Medulla oblongata (tissue), 1 donor: ENCODE data around the gene ITGB1BP1.

Source experiments
- DNase-seq: peaks from one replicate; pipeline ENCODE4 v3.0.0-alpha.2; 2015; ENCODE audit errors: extremely low spot score

Gene ITGB1BP1

DNA sequence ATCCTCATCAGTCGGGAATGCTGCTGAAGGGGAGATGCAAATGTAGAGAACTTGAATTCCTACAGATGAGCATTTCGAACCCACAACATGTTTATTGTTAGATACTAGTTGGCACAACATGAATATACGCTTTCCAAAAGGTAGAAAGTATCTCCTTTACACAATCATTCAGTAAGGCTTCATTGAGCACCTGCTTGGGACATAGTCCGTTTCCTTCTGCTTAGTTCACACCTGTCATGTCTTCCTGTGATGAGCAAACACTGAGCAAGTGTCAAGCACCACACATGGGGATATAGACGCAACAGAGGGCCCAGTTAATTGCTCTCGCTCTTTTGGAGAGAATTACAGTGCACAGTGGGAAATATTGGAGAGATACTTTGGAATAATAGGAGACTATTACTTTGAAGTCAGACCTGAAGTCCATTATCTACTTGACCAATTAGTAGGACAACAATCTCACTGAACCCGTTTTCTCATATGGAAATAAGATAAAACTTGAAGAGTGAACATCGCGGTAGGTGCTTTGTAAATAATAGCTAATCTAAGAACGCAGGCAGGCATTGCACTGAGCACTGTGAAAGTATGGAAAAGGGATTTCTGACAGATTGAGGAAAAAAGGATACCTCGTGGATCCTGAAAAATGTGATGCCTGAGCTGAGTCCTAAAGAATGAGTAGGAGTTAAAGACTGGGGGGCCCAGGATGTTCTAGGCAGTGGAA, 1.3 kb upstream of the ITGB1BP1 start:
- DNase-seq: no peak

DNA sequence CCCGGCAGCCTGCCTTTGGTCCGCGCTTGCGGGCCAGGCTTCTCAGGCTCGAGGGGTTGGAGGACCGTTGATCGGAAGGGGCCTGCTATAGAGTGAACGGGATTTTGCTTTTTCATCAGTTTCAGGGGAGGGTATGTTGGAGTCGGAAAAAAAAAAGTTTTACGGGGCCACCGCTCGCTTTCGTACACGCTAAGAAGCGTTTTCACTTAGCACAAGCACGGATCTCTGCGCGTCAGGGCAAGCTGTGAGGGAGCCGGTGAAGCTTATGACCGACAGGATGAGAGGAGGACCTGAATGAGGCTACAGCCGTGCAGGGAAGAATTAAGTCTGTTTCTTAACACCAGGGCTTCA, 569 bp upstream of the ITGB1BP1 start:
- DNase-seq: peak; percentile 21

DNA sequence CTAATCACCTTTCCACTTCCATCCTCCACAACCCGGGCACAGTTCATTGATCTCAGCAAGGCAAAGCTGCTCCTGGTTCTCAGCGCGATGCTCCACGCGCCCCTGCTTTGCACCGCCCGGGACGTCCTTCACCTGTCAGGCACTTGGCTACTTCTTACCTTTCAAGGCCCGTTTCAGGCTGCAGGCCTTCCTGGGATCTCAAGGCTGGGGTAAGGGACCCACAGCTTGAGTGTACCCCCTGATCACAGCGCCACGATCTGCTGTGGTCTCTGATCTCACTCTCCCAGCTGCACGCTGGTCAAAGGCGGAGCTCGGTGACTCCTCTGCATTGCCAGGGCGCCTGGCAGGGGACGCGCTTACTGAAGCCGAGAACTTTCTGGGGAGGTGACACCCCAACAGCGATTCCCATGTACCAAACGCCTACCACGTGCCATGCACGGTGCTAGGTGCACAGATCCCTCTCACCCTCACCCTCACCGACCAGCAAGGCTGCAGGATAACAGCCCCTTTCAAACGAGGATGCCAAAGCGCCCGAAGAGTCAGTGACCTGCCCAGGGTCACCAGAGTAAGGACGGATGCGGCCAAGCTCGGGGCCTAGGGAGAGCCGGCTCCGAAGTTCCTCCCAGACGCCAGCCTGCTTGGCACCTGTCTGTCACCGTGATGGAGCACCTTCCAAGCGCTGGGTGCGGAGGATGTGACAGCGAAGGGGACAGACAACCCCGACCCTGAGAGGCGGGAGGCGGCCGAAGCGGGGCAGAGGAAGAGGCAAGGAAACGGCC, 818 bp downstream of the ITGB1BP1 start:
- DNase-seq: peak; percentile 76

DNA sequence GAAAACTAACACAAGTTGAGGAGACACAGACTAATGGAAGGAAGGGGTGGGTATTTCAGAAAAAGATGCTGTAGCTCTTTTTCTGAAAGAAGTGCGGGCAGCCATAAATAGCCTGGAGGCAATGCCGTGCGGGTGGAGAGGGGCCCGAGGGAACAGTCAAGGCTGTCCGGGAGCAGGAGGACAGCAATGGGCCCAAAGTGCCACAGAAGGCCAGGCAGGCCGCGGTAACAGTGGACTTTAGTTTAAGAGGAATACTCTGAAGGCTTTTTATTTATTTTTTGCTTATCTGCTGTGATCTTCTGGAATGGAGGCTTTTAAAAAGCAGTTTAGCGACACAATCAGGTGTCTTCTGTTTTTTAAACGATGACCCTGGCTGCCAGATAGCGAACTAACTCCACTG, 2.8 kb downstream of the ITGB1BP1 start:
- DNase-seq: no peak

DNA sequence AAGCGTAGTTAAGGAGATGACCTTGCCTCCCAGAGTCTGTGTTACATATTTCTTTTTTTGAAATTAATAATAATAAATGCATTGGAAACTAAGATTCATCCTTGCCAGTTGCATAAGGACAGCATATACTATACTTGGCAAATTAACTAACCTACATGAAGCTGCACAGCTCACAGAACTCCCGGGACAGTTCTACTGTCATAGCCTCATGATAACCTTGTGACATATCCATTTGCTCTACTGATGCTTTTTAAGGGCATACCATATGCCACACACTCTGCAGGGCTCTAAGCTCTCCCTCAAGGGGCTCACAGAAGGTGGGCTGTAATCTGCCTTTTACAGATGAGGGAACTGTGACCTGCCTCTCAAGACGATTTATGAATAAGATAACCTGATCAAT, 3.8 kb downstream of the ITGB1BP1 start:
- no peak for DNase-seq

DNA sequence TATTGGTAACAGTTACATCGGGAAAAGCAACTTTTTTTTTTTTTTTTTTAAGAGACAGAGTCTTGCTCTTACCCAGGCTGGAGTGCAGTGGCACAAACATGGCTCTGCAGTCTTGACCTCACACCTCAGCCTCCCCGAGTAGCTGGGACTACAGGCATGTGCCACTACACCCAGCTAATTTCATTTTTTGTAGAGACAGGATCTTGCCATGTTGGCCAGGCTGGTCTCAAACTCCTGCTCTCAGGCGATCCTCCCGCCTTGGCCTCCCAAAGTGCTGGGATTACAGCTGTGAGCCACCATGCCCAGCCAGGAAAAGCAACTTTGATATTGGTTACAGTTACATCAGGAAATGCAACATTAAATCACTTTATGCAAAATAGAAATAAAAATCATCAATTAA, 4.6 kb downstream of the ITGB1BP1 start:
- DNase-seq: no peak

DNA sequence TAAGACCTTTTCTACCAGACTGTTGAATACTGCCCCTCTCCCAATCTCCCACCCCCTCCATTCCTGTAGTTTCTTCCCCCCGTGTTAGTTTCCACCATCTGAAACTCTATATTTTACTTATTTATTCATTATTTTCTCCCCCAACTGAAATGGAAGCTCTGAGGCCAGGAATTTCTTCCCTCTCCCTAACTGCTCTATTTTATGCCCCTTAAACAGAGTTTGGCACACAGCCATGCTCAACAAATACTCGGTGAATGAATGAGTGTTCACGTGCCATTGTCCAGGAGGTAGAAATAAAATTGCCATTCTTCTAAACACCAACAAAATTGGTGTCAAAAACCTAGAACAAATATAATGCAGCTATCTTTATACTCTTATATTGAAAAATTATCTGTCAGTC, 5.6 kb downstream of the ITGB1BP1 start:
- no peak for DNase-seq

DNA sequence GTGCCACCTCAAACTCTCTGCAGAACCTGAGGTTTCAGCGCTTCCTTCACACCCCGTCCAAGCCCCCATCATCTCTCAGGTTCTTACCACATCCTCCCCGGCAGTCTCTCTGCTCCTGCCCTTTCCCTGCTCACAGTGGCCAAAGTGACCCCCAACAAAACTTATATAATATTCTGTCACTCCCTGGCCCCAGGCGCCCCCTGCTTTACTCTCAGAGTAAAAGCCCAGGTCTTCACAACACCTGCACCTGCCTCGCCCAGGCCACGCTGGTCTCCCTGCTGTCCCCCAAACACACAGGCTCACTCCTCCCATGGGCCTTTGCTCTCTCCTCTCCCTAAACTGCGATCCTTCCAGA, 6.4 kb downstream of the ITGB1BP1 start:
- no peak for DNase-seq

DNA sequence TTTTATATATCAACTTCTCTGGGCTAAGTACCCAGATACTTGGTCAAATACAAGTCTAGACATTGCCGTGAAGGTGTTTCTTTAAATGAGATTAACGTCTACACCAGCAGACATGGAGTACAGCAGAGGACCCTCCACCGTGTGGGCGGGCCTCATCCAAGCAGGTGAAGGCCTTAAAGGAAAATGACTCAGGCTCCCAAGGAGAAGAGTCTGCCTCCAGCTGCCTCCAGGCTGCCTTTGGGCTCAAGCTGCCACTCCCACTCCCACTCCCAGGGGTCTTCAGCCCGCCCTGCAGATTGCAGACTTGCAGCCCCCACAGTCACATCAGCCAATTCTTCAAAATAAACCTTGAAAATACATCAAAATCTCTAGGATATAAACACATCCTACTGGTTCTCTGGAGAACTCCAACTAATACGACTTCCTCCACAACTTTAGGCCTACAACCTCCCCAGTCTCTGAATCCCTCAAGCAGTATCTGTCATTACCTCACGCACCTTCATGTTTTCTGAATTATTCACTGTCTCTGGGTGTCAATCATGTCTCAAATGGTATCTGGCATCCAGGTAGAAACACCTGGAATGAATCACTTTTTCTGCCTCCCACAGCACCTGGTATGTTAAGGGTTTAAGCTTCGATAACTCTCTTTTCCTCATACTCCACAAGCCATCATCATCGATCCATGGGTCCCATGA, 6.9 kb downstream of the ITGB1BP1 start:
- no peak for DNase-seq

DNA sequence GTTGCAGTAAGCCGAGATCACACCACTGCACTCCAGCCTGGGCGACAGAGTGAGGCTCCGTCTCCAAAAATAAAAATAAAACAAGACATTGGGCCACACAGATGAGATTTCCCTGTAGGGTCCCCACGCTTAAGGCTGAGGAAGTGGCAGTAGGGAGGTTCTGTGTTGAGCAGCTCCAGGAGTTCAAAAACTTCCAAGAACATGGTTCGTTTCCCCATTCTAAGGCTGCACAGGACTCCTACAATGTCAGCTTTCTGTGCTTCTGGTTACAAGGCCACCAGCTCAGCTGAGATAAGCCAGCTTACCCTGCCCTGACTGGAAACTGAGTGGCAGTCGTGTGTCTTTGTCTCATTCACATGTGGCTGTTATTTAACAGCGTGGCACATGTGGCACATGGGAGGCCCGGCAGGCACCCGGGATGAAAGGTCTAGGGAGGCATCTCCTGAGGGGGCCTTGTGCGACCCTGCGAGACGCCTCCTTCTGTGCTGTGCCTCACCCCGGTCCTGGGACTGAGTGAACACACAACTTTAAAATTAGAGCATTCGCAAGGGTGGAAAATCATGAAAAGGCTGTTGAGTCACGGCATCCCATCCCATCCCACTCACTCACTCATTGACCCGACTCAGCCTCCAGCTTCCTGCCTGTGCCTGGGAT, 7.7 kb downstream of the ITGB1BP1 start:
- no peak for DNase-seq

DNA sequence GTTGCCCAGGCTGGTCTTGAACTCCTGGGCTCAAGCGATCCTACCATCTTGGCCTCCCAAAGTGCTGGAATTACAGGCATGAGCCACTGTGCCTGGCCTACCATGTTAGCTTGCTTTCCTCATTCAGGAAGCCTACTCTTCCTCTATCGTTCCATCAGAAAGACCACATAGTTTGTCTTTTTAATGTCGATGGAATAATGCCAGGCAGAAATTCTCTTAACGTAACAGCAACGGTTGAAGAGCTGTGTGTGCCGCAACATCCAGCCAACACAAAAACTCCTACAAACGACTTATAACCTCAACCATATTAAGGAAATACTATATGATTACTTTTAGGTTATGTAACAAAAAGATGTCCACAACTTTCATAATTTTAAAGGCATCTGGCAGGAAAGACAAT, 10.5 kb downstream of the ITGB1BP1 start:
- no peak for DNase-seq

DNA sequence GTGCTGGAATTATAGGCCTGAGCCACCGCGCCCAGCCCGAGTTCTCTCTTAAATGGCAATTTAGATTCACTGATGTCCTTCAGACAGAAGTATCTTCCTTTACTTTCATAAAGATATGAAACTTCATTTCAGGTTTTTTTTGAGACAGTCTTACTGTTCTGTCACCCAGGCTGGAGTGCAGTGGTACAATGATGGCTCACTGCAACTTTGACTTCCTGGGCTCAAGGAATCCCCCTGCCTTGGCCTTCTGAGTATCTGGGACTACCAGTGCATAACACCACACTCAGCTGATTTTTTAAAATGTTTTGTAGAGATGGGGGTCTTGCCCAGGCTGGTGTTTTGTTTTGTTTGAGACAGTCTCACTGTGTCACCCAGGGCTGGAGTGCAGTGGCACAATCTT, 13.2 kb downstream of the ITGB1BP1 start:
- no peak for DNase-seq

DNA sequence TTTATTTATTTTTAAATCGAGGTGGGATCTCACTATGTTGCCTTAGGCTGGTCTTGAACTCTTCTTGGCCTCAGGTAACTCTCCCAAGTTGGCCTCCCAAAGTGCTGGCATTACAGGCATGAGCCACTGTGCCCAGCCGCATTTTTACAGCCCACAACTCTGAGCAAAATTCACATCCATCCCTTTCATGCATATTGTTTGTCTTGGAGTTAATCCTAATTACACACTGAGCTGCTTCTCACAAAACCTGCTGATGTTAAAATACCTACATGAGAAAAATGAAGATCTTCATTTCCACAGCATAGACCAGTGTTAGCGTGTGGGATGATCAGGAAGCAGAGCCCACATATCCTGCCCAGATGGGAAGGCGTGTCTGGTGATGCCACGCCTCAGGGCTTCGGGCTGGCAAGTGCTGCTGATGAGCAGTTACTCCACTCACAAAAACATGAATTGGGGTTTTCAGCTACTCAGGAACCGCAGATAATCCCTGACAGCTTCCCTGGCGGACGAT, 14.6 kb downstream of the ITGB1BP1 start:
- no peak for DNase-seq

DNA sequence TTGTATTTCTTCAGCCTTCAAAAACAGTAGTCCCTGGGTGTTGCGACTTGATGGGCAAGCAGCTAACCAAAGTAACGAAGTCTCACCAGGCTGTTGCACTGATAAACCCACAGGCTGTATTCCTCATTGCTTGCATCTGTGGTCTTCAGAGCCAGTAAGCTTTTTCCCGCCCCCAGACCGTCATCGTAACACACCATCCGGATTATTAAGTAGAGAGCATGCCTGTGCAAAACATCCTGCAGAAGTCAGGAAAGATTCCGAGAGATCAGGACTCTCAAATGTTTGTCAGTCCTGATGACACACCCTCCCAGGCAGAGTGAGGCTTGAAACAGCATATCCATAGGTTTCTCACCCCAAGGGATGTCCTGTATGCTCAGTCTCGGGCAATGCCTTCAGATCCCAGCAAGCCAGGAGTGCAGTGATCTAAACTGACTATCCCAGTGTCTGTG, 15.9 kb downstream of the ITGB1BP1 start:
- DNase-seq: no peak

DNA sequence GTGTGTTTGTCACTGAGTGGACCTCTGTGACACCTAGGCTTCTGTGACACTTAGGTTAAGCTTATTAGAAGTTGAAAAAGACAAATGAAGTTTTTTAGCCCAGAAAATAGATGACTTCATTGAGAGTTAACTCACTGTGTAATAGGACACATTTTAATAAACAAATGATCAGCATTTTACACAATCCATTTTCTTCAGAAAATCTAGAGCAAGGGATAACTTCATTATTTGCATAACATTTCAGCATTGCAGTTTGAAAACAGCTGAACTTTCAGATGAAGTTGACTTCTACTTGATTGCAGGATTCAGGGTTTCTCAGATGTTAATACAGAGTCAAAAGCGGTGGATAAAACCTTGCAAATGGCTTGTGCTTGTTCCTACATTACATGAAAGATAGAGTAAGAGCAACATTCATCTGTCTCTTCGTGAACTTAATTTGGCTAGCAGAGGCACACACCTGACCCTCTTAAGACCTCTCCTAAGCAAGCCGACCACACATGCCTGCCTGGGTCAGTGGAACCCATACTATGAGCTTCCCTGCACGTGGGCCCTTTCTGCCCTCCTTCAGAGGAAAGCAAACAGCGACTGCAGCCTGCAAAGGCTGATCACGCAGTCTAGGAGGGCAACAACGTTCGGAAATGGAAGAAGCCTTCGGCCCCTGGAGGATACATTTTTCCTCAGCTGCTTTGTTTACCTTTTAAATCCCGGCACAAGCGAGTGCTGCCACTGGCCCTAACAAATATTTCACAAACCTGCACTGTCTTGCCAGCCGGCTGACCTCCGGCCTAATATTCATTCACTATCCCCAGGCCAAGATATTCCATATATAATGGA, 16.6 kb downstream of the ITGB1BP1 start:
- DNase-seq: no peak

DNA sequence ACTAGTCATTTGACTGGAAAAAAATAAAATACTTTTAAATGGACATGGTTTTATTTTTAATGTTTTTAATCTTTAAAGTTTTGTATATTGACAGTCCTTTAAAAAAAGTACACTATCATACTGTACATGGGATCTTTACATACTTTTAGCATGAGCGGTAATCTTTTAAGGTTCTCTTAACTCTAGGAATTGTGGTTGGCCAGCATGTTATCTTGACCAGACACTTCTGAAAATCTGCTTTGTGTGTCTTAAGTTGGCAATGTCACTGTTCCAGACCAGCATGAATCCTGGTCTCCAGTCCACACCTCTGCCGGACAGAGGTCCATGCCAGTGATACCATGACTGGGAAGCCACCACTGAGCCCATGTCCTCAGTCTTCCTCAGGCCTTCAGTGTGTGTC, 17.7 kb downstream of the ITGB1BP1 start:
- DNase-seq: no peak

DNA sequence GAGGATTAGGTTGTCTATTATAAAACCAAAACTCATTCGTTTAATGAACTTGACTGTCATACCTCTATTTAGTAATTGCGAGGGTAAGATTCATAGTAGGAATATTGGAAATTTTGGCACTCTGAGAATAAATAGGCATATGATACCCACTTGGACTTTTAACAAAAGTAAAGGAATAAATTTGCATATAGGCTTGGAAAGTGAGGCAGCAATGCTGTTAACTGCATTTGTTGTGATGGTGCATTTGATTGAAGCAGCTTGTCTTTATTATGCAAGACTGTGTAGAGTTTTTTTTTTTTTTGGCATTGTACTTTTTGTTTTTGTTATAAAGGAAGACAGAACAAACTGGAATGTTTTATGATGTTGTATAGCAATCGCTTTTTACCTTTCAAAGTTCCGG, 18.9 kb downstream of the ITGB1BP1 start:
- DNase-seq: no peak

DNA sequence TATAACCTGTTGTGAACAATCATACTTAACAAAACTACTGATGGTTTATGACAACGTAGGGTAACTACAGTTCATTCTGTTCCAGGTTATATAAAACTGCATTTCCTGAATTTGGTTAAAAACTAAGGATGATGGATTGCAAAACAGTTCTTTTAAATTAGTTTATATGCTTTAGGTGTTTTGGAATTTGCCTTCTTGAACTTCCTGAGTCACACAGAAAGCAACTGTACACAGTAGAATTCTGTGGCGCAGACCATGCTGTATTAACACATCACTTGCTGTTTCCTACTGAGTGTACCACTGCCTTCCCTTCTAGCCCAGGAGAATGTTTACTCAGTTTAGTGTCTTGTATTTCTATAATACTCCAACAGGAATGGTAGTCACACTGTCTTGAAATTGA, 19.4 kb downstream of the ITGB1BP1 start:
- no peak for DNase-seq

DNA sequence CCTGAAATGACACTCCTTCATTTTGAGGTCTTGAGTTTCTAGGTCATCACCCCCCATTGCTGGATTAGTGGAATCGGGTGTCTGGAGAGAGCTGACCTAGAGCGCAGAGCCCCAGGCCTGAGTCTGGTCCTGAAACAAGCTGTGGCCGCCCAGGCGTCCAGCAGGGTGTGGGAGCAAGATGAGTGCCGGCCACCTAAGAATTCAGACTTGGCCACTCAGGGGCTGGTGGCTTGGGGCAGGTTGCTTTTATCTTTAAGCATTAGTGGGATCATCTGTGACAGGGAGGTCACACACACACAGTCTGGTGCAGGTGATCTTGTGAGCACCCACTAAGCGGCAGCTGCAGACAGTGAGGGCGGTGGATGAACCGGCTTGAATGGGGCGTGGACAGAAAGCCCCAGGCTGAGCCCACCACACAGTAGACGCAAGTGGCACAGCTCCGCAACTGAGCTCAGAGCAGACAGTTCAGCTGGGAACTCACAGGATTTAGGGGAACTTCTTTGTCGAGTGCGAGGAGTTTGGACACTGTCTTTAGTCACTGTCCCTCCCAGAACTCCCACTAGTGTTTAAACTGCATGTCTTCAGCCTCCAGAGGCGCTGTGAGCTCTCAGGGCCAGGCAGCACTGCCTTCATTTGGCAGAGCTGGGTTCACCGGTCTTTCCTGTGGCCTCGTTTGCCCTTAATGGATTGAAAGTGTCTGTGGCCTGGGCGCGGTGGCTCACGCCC, 21.5 kb downstream of the ITGB1BP1 start:
- DNase-seq: no peak

DNA sequence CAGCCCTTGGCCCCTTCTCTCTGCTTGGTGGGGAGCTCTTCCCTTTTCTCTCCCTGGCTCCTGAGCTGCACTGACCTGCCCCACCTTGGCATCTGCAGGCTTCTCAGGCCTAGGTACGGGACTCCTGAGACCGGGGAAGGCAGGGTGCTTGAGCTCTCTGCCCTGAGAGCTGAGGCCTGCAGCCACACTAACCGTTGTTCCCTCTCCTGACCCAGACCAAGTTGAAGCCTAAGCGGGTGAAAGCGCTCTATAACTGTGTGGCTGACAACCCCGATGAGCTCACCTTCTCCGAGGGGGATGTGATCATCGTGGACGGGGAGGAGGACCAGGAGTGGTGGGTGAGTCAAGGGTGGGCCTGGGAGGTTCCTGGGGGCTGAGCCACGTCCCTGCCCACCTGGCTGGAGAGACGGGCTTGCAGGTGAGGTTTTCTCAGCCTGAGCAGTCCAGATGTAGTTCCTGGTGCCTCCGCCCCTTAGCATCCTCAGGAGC, 22.2 kb downstream of the ITGB1BP1 start:
- DNase-seq: no peak
